HL-60/S4 treated with retinoic acid at 250 ng/mL for 4 days and 3 days (cell line): Measurements from ENCODE around the gene NMUR1.

Experiments
- in situ Hi-C: fragments of 300-500 bp; cut with MboI; formaldehyde crosslinking; loops from 2 replicates; pipeline ENCODE4 v1.7.0; 2022; ENCODE audit warnings: low sequenced_read_pairs

NMUR1 gene

DNA sequence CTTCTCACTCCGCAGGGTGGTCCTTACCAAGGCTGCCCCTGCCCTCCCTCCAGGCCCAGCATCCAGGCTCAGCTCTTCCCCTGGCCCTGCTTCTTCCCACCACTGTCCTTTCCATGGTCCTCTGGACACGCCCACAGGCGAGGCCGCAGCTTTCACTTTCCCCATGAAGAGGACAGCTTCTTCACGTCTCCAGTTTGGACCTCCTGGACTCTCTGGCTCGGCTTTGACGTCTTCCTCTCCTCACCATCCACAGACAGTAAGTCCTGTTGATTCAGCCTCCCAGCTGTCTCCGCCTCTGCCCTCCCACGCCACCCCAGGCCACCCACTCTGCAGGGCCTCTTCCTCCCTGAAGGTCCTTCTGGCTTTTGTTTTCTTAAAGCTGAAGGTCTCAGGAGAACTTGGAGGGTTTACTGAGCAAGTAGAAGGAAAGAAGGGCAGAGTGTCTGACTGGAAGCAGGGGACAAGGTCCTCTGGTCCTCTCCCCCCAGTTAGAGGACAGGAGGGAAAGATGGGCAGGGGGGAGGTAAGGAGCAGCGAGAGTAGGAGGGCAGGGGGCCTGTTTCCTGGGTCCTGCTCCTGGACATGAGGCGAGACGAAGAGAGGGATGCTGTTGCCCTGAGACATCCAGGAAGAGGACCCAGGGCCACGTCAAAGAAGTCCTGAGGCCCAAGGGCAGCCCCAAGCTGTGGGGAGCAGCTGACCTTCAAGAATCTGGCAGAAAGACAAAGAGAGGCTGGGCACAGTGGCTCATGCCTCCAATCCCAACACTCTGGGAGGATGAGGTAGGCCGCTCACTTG lies 24.7 kb upstream of the NMUR1 start:
- in situ Hi-C loops: no loop called here

DNA sequence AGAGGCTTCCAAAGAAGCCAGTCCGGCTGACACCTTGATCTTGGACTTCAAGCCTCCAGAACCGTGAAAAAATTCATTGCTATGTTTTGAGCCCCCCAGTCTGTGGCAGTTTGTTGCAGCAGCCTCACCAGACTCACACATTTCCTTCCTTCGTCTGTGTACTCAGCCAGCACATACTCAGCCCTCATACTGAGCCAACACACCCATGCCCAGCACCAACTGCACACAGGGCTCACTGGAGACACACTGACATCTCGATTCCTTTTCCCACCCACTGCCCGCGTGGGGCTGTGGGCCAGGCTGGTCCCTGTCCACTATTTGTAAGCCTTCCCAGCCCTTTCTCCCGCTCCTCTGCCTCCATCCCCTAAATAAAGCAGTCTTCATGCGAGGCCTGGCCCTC lies 24.1 kb upstream of the NMUR1 start:
- in situ Hi-C loops: no loop called here

DNA sequence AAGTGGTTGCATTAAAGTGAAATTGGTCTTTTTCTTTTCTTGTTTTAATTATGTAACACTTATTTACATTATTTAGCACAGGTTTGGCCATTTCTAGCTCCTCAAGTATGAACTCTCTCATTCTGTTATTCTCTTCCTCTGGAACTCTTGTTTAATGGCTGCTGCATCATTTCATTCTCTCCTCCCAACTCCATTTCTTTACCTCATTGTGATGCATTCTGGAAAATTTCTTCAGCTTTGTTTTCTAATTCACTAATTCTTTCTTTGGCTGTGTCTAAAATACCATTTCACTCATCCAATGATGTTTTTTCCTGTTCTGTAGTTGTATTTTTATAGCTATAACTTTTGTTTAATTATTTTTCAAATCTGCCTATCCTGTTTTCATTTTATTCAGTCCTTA lies 22.5 kb upstream of the NMUR1 start:
- in situ Hi-C loops: no loop called here

DNA sequence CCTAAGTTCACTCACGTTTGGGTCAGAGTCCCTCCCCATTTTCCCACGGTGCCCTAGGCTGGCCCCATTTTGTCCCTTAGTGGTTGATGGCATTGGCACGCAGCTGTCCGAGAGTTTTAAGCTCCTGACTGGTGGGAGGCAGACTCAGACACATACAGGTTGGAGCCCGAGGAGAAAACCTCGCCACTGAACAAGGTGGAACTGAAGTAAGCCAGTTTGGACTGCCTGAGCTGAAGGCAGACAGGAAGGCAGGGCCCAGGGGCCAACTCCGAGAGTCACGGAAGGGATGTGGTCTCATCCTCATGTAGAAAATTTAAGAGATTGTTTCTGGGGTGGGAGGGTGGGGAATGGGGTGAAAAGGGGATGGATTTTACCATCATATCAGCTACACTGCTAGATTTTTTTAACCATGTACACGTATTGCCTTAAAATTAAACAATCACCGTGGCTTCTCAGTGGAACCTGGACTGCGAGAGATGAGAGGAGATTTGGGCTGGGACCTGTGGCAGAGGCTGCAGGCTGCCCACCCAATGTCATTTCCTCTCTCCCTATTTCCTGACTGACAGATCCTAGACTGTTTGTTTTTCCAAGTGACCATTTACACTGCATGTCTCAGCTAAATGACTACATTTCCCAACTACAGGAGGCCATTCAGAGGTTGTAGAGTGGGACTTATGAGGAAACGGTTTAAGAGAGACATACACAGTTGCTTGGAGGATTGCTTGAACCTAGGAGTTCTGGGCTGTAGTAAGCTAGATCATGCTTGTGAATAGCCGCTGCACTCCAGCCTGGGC lies 19.4 kb upstream of the NMUR1 start:
- in situ Hi-C loops: no loop called here

DNA sequence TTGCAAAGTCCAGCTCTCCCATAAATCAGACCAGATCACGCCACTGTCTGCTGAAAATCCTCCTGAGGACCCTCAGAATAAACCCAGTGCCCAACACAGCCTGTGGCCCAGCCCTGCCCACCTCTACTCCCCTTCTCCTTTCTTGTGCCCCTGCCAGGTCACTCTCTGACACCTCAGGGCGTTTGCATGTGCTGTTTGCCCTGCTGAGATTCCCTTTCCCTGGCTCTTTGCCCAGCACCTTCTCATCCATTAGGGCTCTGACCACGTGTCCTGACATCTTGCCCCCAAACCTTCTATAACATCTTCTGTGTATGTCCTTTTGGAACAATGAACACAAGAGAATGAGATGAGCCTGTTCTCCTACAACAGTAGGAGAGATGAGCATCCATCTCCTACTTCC lies 18.5 kb upstream of the NMUR1 start:
- in situ Hi-C loops: no loop called here

DNA sequence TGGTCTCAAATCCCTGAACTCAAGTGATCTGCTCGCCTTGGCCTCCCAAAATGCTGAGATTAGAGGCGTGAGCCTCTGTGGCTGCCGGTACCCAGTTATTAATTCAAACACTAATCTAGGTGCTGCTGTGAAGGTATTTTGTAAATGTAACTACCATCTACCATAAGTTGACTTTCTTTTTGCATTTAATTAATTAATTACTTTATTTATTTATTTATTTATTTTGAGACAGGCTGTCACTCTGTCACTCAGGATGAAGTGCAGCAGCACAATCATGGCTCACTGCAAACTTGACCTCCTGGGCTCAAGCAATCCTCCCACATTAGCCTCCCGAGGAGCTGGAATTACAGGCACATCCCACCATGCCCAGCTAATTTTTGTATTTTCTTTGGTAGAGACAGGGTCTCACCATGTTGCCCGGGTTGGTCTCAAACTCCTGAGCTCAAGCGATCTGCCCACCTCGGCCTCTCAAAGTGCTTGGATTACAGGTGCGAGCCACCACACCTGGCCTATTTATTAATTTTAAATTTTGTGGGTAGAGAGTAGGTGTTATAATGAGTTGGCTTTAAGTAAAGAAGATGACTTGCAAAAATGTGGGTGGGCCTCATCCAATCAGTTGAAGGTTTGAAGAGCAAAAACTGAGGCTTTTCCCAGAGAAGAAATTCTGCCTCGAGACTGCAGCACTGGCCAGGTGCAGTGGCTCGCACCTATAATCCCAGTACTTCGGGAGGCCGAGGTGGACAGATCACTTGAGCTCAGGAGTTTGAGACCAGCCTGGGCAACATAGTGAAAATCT lies 17.3 kb upstream of the NMUR1 start:
- in situ Hi-C loops: no loop called here

DNA sequence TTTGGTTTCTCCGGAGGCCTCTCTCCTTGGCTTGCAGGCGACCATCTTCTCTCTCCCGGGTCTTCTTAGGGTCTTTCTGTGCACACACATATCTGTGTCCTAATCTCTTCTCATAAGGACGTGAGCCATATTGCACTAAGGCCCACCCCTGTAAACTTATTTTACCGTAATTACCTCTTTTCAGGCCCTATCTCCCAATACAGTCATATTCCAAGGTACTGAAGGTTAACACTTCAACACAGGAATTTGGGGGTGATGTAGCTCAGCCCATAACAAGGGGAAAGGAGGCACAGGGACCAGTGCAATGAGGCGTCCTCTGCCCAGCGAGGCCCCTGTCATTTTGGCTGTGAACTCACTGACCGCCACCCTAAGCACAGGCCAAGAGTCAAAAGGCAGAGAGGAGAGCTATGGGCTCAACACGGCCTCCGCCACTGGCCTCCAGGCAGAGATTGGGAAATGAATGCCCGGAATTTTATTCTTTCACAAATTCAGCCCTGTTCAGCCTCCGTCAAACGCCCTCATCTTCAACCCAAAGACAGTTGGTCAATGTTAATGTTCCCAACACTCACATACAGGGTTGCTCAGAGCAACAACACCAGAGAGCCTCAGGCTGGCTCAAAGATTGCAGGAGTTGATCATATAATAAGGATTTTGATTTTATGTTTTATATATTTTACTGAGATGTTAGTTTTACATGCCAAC lies 15.9 kb upstream of the NMUR1 start:
- in situ Hi-C loops: no loop called here

DNA sequence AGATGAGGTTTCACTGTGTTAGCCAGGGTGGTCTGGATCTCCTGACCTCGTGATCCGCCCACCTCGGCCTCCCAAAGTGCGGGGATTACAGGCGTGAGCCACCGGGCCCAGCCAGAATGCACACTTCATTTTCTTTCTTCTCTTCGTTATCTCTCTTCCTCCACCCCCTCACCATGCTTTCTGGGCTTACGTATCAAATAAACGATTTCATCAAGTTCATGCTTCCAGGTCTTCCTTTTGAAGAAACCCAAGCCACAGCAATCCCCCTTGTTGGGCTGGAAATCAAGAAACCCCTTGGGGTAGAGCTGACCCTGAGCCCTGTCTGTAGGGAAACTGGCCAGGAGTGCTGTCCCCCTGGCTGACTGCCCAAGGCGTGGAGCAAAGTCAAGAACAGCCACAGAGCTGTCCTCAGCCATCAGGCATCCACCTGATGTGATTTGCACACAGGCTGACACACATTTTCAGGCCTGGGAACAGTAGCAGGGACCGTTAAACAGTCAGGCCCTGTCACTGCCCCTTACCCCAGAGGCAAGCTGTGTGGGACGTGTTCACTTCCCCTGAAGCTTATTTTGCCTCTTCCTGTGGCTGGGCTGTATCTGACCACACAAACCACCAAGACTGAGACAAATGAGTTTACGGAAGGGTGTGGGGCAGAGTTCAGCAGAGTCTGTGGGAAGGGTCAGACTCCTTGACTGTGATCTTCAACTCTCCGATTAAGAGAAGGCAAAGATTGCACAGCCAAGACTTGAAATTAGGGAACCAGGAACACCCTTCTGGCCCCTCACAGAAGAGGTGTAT lies 15.1 kb upstream of the NMUR1 start:
- in situ Hi-C loops: no loop called here

DNA sequence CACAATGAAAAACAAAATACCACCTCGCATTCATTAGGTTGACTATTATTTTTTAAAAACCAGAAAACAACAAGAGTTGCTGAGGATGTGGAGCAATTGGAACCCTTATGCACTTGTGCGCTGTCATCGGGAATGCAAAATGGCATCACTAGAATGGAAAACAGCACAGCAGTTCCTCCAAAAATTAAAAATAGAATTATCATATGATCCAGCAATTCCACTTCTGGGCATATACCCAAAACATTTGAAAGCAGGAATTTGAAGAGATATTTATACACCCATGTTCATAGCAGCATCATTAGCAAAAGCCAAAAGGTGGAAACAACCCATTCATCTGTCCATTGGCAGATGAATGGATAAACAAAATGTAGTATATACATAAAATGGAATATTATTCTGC lies 11.9 kb upstream of the NMUR1 start:
- in situ Hi-C loops: no loop called here

DNA sequence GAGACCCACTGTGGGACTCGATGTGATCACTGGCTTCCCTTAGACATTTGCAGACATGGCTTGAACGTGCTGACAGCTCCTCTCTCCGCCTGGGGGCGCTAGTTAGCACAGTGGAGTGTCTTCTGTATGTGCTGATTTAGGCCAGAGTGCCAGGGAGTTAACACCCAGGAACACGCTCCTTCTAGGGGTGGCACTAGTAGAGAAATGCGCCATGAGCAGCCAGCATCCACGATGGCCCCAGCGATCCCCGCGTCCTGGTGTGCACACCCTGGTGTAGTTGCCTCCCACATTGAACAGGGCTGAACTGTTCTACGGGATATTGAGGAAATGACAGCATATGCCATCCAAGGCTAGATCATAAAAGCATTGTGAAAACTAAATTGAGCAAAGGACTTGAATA lies 11.4 kb upstream of the NMUR1 start:
- in situ Hi-C loops: no loop called here

DNA sequence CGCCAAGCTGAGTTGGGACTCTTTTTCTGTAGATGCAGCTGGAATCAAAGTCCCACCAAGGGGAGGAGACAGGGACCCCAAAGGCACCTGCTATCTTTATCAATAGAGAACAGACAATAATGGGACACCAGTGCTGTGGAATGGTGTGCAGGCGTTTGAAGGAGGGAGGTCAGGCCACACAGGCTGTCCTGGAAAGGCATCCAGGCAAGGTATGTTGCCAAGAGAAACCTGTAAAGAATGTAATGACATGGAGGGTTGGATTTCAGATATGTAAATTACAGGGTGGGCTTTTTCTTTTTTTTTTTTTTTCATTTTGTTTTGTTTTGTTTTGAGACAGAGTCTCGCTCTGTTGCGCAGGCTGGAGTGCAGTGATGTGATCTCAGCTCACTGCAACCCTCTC lies 9.7 kb upstream of the NMUR1 start:
- in situ Hi-C loops: no loop called here

DNA sequence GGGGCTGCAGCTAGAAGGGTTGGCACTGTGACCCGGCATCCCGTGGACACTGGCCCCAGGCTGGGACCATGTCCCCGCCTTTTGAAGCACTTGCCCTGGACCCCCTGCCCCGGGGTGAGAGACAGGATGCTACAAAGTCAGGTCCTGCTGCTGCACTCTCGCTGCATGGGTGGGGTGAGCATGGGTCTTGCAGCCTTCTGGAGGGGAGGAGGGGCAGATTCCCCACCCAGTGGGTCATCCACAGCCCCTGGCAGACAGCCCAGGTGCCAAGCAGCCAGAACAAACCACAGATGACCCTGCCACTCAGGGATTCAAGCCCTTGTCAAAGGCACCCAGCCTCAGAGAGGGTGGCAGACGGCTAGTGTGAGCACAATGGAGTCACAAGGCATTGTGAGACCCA lies 5.7 kb upstream of the NMUR1 start:
- in situ Hi-C loops: no loop called here

DNA sequence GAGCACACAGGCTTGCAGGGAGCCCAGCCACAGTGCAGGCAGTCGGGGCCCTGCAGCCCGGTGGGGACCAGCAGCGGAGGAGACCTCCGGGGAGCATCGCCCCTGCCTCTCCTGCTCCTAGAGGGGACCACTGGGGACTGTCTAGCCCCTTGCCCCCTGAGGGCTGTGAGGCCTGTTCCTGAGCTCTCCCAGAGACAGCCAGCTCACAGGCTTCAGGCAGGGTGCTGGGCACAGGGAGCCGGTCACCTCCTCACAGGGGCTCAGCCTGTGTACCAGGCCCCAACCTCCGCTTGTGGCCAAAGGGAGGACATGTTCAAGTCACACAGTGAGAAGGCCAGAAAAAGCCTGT lies 3.5 kb upstream of the NMUR1 start:
- in situ Hi-C loops: no loop called here

DNA sequence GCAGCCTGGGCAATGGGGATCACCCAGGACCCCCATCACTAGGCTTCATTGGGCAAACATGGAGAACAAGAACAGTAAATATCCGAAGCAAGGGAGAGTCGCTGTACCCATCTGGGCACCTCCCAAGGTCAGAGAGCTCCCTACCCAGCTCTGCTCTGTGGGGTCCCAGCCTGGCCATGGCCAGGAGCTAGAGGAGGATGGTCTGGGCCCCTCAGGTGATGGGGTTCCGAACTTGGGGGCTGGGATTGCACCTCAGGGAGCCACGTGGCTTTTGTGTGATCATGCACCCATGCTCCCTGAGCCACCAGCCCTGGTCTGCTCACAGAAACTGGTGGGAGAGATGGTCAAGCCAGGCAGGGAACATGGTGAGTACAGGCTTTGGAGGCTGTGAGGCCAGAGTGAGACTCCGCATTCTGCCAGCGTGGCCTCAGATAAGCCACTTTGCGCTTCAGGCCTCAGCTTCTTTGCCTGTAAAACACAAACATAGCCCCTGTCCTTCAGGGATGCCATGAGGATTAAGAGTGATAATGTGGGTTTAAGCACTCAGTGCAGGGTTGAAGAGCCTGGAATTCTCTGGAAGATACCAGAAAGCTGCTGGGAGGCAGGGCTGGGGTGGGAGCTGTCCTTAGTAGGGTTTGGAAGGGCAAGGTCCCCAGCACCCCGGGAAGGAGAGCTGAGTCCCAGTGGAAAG lies 3.0 kb upstream of the NMUR1 start:
- in situ Hi-C loops: no loop called here

DNA sequence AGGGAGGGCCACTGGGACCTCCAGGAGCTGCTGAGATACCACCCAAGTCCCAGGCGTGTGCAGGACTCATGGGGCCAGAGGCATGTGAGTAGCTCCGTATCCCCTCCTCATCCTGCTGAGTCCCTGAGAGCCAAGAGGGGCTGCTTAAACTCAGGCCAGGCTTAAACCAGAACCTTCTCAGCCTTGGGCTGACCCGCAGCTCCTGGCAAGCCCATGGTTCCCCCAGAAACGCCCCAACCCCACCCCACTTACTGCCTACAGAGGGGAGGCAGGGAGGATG lies 2.5 kb upstream of the NMUR1 start:
- in situ Hi-C loops: no loop called here

DNA sequence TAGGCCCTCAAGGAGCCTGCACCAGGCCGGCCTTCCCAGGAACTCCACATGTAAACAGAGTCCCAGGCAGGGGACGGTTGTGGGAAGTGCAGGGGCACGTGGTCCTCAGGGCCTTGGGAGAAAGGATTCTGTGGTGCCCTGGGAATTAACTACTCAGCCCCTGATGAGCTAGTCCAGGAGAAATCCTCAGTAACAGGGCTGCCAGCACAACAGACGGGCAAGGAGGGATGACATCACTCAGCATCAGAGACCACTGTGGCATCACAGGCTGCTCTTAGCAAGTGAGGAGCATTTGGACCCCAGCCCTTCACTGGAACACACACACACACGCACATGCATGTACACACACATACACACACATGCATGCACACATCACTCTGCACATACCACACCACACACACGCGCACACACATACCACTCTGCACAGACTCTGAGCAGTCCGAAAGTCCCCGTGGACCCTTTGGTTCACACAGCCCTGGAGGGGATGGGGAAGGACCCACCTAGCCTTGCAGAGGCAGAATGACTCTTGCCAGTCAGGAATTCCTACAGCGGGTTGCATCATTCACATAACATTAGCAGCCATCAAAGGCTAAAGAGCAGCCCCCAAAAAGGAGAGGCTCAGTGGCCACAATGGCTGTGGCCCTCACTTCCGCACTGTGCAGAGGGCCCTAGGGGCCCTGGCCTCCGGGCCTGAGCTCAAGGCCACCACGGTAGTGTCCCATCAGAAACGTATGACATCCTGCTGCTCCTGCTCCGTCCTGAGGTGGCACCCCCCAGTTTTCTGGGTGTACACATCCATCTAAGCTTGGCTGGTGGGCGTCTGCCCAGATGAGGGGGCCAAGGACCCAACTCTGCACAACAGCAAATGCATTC lies 1.9 kb upstream of the NMUR1 start:
- in situ Hi-C loops: no loop called here

DNA sequence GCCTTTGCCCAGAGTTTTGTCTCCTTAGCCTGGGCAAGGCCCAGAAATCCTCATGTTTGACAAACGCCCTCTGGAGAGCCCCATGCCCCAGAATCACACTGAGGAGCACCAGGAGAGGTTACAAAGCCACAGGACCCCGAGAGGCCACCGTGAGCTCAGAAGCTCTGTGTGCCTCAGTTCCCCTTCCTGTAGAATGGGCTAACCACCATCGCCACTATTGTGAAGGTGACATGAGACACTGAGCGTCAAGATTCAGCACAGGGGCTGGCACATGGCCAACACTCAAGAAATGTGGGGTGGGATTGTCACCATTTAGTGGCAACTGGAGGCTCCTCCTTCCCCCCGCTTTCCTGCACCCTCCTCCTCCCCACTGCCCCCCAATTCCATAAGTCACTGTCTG lies 1.2 kb upstream of the NMUR1 start:
- in situ Hi-C loops: no loop called here

DNA sequence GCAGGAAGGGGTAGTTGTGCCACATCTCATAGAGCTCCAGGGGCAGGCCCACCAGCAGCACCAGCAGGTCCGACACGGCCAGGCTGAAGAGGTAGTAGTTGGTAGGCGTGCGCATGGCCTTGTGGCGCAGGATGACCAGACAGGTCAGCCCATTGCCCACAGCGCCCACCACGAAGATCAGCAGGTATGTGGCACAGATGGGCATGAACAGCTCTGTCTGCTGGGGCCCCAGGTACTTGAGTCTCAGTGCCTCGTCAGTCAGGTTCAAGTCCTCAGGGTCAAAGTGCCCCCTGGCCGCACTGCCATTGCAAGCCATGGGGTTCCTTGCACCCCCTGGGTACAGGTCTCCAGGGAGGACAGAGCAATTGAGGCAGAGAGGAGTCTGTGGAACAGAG lies 1.6 kb downstream of the NMUR1 start:
- in situ Hi-C loops: no loop called here
